ENCODE results near the gene ZNF197.
"Not testable (repeated sequence)": the region's sequence is repeated elsewhere in the genome, so short reads cannot be mapped to it uniquely, and the experiment has no call there.

The ZNF197 gene

DNA sequence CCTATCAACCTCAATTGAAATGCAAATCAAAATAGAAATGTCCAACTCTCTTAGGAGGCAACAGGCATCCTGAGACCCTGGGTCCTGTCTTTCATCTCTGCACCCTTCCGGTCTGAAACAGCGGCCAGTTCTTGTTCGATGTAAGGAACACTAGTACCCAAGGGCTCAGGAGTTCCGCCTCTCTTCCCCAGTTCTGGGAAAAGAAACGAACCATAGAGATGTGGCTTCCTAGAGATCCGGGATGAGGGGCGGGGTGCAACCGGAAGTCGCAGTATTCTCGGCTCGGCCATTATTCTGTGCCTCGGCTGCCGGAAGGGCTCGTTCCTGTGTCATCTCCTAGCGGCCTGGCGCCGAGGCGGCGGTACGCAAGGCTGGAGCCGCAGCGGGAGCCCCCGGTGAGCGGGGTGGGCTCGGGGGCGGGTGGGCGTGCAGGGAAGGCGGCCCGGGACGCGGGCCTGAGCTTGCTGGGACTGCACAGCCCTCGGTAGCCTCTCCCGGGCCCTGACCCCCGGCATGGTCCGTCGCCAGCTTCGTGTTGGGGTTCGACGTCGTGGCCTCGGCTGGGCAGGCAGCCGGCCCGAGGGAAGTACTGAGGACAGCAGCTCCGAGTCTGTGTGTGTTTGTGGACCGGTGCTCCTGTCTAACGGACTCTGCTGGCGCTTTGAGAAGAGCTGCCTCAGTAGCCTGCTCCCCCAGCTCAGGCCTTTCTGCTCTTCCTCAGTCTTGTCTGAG, at the start of gene ZNF197:
TSS of gene ZNF197 (plus strand) at position 288 of the 732 bp plus-strand sequence. CDS start 4,119 bp downstream, outside the sequence.
- peak within 1 kb of the TSS; percentile 76 for H3K4me3 ChIP-seq (replicated peaks; ENCODE audit: low read depth, low read length)
- peaks cover 2% of the 10 kb centered on the region for H3K36me3 ChIP-seq (ENCODE audit: control insufficient read depth, insufficient read depth, low read length)
- TF ChIP-seq, protein P1, sequence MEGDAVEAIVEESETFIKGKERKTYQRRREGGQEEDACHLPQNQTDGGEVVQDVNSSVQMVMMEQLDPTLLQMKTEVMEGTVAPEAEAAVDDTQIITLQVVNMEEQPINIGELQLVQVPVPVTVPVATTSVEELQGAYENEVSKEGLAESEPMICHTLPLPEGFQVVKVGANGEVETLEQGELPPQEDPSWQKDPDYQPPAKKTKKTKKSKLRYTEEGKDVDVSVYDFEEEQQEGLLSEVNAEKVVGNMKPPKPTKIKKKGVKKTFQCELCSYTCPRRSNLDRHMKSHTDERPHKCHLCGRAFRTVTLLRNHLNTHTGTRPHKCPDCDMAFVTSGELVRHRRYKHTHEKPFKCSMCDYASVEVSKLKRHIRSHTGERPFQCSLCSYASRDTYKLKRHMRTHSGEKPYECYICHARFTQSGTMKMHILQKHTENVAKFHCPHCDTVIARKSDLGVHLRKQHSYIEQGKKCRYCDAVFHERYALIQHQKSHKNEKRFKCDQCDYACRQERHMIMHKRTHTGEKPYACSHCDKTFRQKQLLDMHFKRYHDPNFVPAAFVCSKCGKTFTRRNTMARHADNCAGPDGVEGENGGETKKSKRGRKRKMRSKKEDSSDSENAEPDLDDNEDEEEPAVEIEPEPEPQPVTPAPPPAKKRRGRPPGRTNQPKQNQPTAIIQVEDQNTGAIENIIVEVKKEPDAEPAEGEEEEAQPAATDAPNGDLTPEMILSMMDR (IDR thresholded peaks at IDR 0.05; ENCODE audit: insufficient read depth, low read length, poor library complexity, severe bottlenecking), result no peak
- DNase-seq (ENCODE audit: extremely low read depth, insufficient read length), result peak; percentile 73
- no peaks in the 10 kb centered on the region for H3K27me3 ChIP-seq (replicated peaks; ENCODE audit: control insufficient read depth, insufficient read depth, low read length)

DNA sequence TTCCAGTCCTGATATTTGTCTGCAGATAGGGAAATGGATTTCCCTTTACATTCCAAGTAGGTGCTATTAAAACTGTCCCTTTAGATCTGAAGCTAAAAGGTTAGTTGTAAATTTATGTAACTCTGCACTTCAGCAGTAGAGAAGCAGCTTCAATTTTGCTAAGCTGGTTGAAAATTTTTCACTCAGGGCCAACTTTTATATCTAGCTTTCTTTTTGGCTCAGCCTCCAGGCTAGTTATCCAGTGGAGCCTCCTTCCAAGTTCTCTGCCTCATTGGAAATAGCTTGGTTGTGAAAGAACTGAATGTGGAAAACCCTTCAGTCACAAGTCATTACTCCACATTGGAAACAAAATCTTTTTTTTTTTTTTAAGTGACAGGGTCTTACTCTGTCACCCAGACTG, 48.2 kb upstream of the ZNF197 start:
- TF ChIP-seq, protein P1 (IDR thresholded peaks at IDR 0.05; ENCODE audit: insufficient read depth, low read length, poor library complexity, severe bottlenecking), result no peak
- no peak for DNase-seq (ENCODE audit: extremely low read depth, insufficient read length)
- no peaks in the 10 kb centered on the region for H3K27me3 ChIP-seq (replicated peaks; ENCODE audit: control insufficient read depth, insufficient read depth, low read length)
- H3K36me3 ChIP-seq (ENCODE audit: control insufficient read depth, insufficient read depth, low read length), result no peaks in the 10 kb centered on the region
- H3K4me3 ChIP-seq (replicated peaks; ENCODE audit: low read depth, low read length), result no peak overlapping the region

GRCh38 chr3:44577354-44577952, 47.4 kb upstream of the ZNF197 start:
- H3K36me3 ChIP-seq (ENCODE audit: control insufficient read depth, insufficient read depth, low read length); H3K4me3 ChIP-seq (replicated peaks; ENCODE audit: low read depth, low read length); H3K27me3 ChIP-seq (replicated peaks; ENCODE audit: control insufficient read depth, insufficient read depth, low read length); DNase-seq (ENCODE audit: extremely low read depth, insufficient read length): not testable (repeated sequence)

DNA sequence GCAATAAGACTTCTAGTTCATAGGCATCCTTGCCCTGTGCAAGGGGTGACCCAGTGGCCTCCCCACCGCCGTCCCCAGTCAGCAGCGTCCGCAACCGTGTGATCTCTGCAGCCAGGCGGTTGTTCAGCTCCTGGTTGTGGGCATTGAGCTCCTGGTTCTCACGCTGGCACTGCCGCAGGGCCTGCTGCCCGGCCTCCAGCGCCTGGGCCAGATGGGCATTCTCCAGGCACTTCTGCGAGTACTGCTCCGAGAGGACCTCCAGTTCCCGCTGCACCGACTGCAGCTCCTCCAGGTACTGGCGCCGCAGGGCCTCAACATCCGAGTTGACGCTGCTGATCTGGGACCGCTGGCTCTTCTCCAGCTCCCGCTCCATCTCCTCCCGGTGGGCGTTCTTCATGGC, 46.5 kb upstream of the ZNF197 start:
- H3K36me3 ChIP-seq (ENCODE audit: control insufficient read depth, insufficient read depth, low read length); H3K27me3 ChIP-seq (replicated peaks; ENCODE audit: control insufficient read depth, insufficient read depth, low read length); DNase-seq (ENCODE audit: extremely low read depth, insufficient read length); H3K4me3 ChIP-seq (replicated peaks; ENCODE audit: low read depth, low read length): not testable (repeated sequence)

- not testable (repeated sequence) for H3K4me3 ChIP-seq (replicated peaks; ENCODE audit: low read depth, low read length); DNase-seq (ENCODE audit: extremely low read depth, insufficient read length); H3K36me3 ChIP-seq (ENCODE audit: control insufficient read depth, insufficient read depth, low read length); H3K27me3 ChIP-seq (replicated peaks; ENCODE audit: control insufficient read depth, insufficient read depth, low read length)
Measured at GRCh38 chr3:44578924-44579515, 45.8 kb upstream of the ZNF197 start.

DNA sequence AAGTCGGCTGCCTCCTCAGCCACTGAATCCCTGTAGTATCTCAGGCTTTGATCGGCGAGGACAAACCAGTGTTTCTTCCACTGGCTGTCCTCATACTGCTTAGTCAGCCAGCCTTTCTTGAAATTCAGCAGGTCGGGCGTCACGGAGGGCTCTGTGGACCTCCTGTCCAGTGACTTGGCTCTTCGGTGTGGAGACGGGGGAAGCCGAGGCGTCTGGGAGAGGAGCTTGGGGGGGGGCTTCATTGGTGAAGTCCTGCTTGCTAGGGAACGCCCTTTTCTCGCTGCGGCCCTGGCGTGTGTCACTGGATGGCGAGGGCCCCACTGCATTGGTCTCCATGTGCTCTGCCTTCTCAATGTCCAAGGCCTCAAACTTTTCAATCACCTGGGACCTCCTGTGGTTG, 45.1 kb upstream of the ZNF197 start:
- not testable (repeated sequence) for H3K4me3 ChIP-seq (replicated peaks; ENCODE audit: low read depth, low read length); H3K27me3 ChIP-seq (replicated peaks; ENCODE audit: control insufficient read depth, insufficient read depth, low read length); DNase-seq (ENCODE audit: extremely low read depth, insufficient read length); H3K36me3 ChIP-seq (ENCODE audit: control insufficient read depth, insufficient read depth, low read length)

DNA sequence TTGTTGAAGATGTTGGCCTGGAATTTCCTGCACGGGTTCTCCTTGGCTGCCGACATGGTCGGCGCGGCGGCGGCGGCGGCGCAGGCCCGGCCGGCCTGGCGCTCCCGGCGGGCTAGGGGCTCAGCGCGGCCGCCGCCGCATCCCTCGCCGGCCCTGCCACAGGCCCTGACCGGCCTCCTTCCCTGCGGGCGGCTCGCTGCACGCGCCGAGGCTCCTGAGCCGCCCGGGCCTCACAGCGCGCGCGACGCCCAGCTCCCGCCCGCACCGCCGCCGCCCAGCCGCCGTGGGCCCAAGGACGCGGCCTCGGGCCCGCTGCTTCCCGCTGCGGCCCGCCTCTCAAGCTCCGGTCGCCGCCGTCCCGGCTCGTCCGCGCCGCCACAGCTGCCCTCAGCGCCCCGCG, 43.9 kb upstream of the ZNF197 start:
- not testable (repeated sequence) for H3K4me3 ChIP-seq (replicated peaks; ENCODE audit: low read depth, low read length); H3K27me3 ChIP-seq (replicated peaks; ENCODE audit: control insufficient read depth, insufficient read depth, low read length); H3K36me3 ChIP-seq (ENCODE audit: control insufficient read depth, insufficient read depth, low read length); DNase-seq (ENCODE audit: extremely low read depth, insufficient read length)

DNA sequence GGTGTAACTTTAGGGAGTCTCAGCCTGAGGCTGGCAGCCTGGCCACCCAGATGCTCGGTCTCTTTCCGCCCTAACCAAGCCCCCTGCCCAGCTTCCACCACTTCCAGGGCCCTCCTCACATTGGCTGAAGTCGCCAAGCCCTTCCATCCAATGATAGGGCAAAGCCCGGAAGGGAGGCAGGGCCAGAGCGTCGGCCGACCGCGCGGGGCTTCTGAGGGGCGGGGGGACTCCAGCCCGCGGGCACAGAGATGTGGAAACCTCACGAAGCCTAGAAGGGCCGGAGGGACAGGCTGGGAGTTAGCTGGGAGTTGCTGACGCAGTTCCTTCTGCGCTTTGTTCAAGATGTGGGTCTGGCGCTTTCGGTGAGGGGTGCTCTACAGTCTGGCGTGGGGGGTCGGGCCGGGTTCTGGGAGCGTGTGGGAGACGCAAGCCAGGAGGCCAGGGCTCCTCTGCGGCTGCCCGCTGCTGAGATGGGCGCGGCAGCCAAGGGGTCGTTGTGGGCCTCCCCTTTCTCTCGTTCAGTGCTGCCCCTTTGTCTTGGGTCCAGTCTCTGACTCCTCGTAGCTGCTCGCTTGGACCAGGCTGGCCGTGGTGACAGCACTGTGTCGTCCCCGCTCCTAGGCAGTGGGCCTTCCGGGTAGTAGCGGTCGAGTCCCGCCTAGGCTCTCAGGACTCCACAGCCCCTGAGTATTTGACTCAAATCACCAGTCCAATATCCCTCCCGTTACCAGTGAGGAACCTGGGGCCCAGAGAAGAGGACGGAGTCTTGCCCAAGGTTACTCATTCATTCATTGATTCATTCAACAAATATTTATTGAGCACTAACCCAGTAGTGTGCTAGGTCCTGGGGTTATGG, 40.0 kb upstream of the ZNF197 start, which contains the start of gene ZNF660:
TSS of gene ZNF660 (plus strand) at position 319 of the 856 bp plus-strand sequence. CDS start 9,230 bp downstream, outside the sequence.
- H3K36me3 ChIP-seq (ENCODE audit: control insufficient read depth, insufficient read depth, low read length), result no peaks in the 10 kb centered on the region
- no peaks in the 10 kb centered on the region for H3K27me3 ChIP-seq (replicated peaks; ENCODE audit: control insufficient read depth, insufficient read depth, low read length)
- peak within 1 kb of the TSS; percentile 68 for H3K4me3 ChIP-seq (replicated peaks; ENCODE audit: low read depth, low read length)
- TF ChIP-seq, protein P1 (IDR thresholded peaks at IDR 0.05; ENCODE audit: insufficient read depth, low read length, poor library complexity, severe bottlenecking), result no peak
- peak; percentile 58 for DNase-seq (ENCODE audit: extremely low read depth, insufficient read length)

Data from GM06990 (cell line).